ENCODE results near the gene PAXIP1. TPM values are rescaled to one million over a fixed set of nuclear protein-coding genes. Genes with fewer than 3 reads are reported as not detected.
"Not testable (repeated sequence)": the region's sequence is repeated elsewhere in the genome, so short reads cannot be mapped to it uniquely, and the experiment has no call there.

Gene PAXIP1, protein sequence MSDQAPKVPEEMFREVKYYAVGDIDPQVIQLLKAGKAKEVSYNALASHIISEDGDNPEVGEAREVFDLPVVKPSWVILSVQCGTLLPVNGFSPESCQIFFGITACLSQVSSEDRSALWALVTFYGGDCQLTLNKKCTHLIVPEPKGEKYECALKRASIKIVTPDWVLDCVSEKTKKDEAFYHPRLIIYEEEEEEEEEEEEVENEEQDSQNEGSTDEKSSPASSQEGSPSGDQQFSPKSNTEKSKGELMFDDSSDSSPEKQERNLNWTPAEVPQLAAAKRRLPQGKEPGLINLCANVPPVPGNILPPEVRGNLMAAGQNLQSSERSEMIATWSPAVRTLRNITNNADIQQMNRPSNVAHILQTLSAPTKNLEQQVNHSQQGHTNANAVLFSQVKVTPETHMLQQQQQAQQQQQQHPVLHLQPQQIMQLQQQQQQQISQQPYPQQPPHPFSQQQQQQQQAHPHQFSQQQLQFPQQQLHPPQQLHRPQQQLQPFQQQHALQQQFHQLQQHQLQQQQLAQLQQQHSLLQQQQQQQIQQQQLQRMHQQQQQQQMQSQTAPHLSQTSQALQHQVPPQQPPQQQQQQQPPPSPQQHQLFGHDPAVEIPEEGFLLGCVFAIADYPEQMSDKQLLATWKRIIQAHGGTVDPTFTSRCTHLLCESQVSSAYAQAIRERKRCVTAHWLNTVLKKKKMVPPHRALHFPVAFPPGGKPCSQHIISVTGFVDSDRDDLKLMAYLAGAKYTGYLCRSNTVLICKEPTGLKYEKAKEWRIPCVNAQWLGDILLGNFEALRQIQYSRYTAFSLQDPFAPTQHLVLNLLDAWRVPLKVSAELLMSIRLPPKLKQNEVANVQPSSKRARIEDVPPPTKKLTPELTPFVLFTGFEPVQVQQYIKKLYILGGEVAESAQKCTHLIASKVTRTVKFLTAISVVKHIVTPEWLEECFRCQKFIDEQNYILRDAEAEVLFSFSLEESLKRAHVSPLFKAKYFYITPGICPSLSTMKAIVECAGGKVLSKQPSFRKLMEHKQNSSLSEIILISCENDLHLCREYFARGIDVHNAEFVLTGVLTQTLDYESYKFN
- total RNA-seq = 3.5 and 5.0 TPM in 2 replicates

DNA sequence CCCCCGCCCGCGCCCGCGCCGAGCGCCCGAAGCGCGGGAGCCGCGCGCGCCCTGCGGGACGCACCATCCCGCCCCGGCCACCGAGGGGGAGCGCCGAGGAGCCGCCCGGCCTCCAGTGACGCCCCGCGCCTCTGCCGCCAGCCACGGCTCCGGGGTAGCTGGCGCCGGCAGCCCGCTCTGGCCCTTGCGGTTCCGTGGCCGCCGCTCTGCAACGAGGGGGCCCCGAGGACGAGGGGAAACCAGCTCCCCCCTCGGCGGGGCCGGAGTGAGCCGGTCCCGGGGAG, at the start of gene PAXIP1:
Gene PAXIP1, minus strand, starts transcription at position 33 of the 284 bp plus-strand sequence. CDS start 195 bp downstream, outside the sequence.
- no peak for DNase-seq (ENCODE audit: low read depth in 2 of 2)

DNA sequence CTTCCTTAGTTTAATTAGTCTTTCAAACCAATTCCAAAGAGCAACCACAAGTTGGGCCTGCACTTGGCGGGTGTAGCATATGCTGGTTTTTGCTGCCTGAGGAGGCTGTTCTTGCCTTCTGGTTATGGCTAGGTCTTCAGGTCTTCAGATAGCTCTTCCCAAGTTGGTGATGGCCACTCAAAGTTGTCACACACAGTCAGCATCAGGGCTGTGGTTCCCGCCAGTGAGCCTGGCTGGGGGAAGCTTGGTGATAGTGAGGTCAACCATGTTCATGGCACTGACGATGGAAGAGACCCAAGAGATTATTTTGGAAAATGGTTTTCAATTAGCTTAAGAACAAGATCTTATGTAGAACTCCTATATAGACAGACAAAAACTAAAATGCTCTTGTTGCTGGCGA, 48.4 kb upstream of the PAXIP1 start:
- no peak for DNase-seq (ENCODE audit: low read depth in 2 of 2)

DNA sequence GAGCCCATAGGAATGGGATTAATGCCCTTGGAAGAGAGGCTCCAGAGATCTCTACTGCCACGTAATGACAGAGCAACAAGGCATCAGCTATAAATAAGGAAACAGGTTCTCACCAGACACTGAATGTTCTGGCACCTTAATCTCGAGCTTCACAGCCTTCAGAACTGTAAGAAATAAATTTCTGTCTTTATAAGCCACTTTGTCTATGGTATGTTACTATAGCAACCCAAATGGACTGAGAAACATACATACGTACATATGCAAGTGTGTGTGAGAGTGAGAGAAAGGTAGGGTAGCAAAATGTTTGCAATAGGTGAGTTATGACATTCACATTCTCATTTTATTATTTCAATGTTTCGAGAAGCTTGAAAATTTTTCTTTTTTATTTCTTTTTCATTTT, 45.1 kb upstream of the PAXIP1 start:
- DNase-seq (ENCODE audit: low read depth in 2 of 2) = no peak

DNA sequence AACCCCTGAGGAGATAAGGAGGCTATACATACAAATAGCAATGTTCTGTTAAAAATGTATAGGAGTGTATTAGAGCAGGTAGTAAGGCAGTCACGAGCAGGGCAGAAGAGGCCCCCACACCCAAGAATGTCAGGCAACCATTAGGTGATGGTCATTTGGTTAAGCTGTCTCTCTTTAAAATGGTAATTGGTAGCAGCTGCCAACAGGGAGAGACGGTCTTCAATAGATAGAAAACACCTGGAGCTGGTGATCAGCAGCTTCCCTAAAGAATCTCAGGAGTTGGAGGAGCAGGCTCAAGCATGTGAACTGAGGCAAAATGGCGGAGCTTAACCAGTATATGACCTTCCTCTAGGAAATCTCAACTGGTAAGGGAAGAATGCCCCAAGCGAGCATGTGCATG, 40.8 kb upstream of the PAXIP1 start:
- DNase-seq (ENCODE audit: low read depth in 2 of 2) = no peak

DNA sequence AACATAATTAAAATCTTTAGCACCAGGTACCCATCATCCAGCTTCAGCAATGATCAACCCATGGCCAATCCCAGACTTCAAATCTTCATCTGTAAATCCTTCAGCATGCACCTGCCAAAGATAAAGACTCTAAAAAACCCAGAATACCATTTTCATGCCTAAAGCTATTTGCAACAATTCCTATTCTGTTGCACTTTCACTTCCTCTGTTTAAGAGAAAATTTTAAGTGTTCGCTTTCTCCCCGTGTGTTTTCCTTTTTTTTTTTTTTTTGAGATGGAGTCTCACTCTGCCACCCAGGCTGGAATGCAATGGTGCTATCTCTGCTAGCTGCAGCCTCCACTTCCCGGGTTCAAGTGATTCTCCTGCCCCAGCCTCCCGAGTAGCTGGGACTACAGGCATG, 35.4 kb upstream of the PAXIP1 start:
- no peak for DNase-seq (ENCODE audit: low read depth in 2 of 2)

DNA sequence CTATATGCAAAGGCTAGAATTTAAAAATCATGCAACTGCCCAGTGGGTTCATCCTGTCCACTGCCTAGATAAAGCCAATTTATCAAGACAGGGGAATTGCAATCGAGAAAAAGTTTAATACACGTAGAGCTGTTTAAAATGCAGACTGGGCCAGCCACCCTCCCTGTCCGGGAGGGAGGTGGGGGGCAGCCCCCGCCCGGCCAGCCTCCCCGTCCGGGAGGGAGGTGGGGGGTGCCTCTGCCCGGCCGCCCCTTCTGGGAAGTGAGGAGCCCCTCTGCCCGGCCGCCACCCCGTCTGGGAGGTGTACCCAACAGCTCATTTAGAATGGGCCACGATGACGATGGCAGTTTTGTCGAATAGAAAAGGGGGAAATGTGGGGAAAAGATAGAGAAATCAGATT, 31.6 kb upstream of the PAXIP1 start:
- not testable (repeated sequence) for DNase-seq (ENCODE audit: low read depth in 2 of 2)

DNA sequence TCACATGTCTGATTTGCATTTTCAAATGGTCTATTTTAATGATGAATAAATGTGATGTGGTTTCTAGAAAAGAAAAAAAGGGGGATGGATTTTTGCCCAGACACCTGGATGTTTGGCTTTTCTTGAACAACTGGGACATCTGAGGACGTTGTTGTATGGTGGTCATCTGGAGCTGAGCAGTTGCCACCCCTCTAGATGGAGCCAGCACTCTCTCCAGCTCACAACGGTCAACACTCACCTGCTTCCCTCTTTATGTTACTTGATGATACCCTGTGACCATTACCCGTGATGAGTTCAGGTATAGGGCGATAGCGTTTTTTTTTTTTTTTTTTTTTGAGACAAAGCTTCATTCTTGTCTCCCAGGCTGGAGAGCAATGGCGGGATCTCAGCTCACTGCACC, 30.1 kb upstream of the PAXIP1 start:
- peak in 1 of 2 donors; percentile 11 for DNase-seq (ENCODE audit: low read depth in 2 of 2)

DNA sequence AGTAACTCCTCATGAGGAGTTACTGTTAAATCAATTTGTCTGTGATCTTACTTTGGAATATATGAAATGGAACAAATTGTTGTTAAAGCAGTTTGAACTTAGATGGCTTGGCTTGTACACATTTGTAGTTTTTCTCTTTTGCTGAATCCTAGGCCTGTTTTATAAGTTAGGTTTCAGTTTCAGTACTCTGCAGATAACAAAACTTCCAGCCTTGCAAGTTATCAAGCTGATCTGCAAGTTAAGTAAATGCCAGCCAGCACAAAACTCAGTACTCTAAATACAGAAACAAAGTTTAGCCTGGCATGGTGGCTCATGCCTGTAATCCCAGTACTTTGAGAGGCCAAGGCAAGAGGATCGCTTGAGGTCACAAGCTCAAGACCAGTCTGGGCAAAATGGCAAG, 25.0 kb upstream of the PAXIP1 start:
- no peak for DNase-seq (ENCODE audit: low read depth in 2 of 2)

DNA sequence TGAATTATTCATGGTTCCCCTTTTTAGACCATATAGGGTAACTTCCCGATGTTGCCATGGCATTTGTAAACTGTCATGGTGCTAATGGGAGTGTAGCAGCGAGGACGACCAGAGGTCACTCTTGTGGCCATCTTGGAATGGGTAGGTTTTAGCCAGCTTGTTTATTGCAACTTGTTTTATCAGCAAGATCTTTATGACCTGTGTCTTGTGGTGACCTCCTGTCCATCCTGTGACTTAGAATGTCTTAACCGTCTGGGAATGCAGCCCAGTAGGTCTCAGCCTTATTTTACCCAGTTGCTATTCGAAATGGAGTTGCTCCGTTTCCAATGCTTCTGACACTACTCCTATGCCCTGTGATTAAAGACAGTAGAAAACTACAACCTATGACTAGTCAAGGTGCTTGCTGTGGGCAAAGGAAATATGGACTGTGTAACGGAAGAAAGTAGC, 18.8 kb upstream of the PAXIP1 start:
- no peak for DNase-seq (ENCODE audit: low read depth in 2 of 2)

DNA sequence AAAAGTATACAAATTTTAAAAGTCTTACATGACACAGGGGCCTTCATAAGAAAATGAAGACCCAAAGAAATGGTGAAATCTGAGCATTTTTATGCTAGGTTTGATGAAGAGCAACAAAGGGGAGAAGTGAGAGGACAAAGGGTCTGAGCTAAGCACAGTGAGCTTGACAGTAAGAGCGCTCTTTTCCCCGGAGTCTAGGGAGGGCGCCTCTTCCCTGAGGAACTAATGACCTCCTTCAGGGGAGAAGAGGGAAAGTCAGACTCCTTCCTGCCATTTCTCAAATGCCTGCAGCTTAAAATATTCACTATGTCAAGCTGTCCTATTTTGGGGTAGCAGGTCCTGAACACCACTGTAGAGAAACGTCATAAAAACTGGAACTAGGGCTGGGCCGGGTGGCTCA, 18.1 kb upstream of the PAXIP1 start:
- no peak for DNase-seq (ENCODE audit: low read depth in 2 of 2)

DNA sequence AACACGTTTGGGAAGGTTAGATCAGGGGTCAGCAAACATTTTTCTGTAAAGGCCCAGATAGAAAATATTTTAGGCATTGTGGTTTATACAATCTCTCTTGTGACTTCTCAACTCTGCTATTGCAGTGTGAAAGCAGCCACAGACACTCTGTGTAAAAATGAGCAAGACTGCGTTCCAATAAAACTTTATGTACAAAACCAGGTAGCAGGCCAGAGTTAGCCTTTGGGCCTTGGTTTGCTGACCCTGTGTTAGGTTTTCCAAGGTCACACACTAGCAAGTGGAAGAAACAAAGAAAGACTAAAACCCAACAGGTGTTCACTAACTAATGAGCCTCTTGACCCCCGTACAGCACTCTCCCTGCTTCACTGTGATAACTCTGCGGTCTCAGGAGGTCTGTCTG, 14.9 kb upstream of the PAXIP1 start:
- no peak for DNase-seq (ENCODE audit: low read depth in 2 of 2)

DNA sequence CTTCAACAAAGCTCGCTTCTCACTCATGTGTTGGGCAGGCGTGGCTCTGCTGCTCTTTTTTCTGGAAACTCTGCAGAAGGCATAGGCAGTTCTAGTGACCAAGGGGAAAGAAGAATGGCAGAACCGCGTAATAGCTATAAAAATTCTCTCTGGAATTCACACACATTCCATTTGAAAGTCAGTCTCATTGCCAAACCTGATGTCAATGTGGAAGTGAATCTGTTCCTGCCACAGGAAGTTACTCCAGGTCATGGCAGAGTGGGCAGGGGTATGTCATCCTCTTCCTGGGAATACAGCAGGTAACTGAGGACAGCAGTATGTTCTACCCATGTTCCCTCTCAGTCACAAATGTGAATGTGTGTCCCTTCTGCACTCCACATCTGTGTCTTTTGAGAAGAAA, 8.2 kb upstream of the PAXIP1 start:
- peak; percentile 6 to 89 for DNase-seq (ENCODE audit: low read depth in 2 of 2)

DNA sequence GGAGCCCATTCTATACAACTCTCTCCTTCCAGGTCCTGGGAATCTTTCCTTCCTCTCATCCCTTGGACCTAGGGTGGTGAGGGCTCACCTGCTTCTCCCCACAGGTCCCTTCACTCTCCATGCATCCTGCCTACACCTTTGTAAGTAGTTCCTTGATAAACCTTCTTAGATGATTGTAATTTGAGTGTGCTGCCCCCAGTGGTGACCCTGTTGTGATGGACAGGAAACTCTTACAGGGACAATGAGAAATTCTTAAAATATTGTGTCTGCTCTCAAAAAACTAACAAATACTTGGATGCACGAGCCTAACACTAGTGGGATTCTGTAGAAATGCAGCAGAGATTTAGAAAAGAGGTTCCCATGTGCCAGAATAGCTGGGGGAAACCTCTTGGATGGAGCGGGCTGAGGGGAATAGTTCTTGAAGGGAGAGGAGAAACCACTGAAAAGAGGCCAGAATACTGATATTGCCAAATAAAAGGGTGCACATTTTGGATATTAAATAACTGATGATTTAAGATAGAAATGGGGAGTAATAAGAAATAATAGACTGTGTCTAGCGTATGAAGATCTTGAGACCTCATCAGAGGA, 6.7 kb upstream of the PAXIP1 start:
- peak in 1 of 2 donors; percentile 10 for DNase-seq (ENCODE audit: low read depth in 2 of 2)

DNA sequence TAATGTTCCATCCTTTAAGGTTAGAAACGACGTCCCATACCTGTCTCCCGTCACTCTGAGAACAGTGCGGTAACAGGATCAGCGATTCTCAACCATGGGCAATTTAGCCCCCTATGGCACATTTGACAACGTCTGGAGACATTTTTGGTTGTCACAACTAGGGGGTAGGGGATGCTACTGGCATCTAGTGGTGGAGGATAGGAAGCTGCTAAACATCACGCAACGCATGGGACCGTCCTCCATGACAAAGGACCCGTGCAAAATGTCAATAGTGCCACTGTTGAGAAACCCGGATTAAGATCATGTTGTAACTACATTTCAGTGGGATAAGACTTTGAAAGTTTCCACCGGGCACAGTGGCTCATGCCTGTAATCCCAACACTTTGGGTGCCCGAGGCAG, 5.0 kb upstream of the PAXIP1 start:
- DNase-seq (ENCODE audit: low read depth in 2 of 2) = peak; percentile 16 to 26

DNA sequence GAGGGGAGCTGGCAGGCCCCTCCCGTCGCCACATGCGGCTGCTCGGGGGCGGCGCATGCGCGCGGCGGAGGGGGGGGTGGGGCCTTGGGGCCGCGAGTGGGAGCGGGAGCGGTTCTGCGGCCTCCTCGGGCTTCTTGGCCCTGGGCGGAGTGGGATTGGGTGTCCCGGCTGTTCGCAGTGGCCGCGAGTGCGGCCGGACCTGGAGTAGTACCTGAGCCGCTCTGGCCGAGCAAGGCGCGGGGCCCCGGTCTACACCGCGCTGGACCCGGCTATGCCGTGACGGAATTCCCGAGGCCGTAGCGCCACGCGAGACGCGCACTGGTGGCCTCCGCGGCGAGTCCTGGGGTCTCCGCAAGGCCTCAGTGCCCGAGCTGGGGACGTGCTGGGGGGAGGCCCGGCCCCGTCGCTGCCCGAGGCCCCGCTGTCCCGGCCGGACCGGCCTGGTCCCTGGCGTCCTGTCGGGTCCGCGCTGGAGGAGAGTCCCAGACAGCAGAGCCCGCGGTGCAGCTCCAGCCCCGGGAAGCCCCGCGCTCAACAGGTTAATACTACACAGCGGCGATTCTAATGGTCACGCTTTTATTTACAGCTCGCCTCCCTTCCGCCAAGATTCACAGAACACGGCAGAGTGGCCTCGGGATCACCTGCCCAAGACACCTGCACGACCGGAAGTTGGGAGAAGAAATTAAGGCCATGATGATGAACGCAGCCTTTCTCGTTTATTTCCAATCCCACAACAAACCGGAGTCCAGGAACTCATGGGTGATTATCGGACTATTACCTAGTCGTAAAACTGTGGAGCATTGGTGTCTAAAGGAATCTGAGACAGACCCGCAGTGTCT, 671 bp upstream of the PAXIP1 start:
- peak; percentile 86 to 91 for DNase-seq (ENCODE audit: low read depth in 2 of 2)

DNA sequence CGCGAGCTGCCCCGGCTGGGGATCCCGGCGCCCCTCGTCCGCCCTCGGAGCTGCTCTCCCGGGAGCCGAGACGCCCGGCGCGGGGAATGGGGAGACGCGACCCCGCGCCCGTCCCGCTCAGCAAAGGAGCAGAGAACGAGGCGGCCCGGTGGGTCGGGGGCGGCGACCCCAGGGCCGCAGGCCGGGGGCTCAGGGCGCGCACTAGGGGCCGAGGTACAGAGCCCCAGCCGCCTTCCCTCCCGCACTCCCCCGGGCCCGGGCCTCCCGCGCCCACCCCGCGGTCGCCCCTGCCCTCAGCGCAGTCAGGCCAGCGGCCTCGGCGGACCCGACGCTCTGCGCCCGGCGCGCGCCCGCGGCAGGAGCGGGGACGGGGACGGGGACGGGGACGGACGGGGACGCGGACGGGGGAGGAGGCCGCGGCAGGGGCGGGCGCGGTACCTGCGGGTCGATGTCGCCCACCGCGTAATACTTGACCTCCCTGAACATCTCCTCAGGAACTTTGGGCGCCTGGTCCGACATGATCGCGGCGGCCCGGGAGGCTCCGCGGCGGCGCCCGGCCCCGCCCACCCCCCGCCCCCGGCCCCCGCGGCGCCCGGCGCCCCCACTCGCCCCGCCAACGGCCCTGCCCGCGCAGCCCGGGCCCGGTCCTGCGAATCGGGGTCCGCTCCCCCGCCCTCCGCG, 373 bp downstream of the PAXIP1 start:
- peak; percentile 38 to 57 for DNase-seq (ENCODE audit: low read depth in 2 of 2)

DNA sequence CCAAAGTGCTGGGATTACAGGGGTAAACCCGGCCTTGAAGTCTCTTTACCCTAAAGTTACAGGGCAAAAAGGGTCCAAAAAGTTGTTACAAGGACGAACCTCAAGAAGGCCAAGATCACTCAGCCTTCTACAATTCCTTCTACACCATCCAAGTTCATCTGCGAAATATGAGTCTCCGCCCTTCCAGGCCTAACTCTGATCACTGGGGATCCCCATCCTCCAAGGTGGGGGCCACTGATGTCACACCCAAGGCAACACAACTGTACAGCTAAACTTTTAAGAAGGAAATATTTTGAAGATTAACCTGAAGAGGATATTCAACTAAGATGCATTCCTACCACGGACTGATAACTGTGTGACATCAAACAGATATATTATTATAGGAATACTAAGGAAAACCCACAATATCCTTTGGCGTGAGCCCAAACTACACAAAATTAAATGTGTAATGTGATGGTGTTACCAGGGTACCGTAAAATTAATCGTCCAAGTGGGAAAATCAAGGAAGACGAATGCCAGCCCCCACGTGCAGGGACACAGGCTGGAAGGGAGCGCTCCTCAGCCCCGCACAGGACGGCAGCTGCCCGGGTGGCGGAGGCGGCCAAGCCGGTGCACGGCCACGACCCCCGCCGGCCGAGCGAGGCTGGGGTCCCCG, 1.0 kb downstream of the PAXIP1 start:
- peak; percentile 5 to 19 for DNase-seq (ENCODE audit: low read depth in 2 of 2)

DNA sequence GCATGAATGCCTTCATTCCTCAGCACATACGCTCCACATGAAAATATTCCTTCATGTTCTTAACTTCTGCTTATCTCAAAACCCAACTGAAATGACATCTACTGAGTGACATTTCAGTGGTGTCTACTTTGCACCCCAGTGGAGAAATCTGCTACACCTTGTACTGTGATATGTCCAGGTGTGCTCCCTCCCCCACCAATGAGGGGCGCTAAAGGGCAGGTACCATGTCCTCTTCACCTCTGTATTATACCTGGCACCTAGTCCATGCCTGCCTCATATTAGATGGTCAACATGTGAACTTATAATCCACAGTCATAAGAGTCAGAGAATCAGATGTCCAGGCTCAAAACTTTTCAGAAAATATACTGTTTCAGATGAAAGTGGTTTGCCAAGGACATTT, 2.1 kb downstream of the PAXIP1 start:
- DNase-seq (ENCODE audit: low read depth in 2 of 2) = no peak

DNA sequence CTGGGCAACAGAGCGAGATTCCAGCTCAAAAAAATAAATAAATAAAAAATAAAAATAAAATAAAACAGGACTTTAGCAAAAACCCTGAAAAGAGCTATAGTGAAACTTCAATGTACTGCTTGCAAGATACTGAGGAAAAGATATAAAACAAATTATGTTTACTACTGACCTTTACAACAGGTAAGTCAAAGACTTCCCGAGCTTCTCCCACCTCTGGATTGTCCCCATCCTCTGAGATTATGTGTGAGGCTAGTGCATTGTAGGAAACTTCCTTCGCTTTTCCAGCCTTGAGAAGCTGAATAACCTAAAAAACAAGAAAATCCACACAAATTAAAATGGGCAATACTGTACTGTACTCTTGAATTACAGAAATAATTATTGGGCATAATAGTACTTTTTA, 4.4 kb downstream of the PAXIP1 start:
- DNase-seq (ENCODE audit: low read depth in 2 of 2) = no peak

DNA sequence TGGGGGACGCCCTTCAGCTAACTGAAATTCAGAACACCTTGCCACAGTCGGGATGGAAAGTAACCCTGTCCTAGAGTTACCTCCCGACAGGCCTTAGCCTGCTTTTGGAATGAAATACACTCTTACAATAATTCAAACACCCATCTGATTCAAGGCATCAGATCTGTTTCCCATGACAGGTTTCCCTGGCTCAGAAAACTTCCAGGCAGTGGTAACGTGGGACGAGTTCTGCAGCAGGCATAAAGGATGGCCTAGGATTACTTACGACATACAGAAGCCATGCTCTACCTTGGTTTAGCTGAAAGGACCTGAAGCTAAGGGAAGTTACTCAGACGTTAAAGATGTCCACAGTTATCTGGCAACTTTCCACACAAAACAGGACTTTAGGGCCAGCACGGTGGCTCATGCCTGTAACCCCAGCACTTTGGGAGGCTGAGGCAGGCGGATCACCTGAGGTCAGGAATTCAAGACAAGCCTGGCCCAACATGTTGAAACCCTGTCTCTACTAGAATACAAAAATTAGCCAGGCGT, 5.0 kb downstream of the PAXIP1 start:
- no peak for DNase-seq (ENCODE audit: low read depth in 2 of 2)
